HEK293 (cell line): ENCODE results near the gene RASGRP1.

ENCODE experiments used
- HOXA7 ChIP-seq: sonication (generic); formaldehyde crosslinking; IDR thresholded peaks from 2 replicates; pipeline ENCODE4 v1.8.1; 2022; ENCODE audit warnings: missing genetic modification reagents, borderline replicate concordance
- KLF10 ChIP-seq: fragments of 450-650 bp; IDR thresholded peaks from 2 replicates; pipeline ENCODE4 v1.5.1; 2018; ENCODE audit warnings: missing biosample characterization, mild to moderate bottlenecking, missing genetic modification characterization
- YY1 ChIP-seq: fragments of 450-650 bp; formaldehyde crosslinking; IDR thresholded peaks from 2 replicates; pipeline ENCODE4 v1.5.1; 2018; ENCODE audit warnings: missing biosample characterization, missing genetic modification characterization
- ZBTB1 ChIP-seq: fragments of 450-650 bp; formaldehyde crosslinking; IDR thresholded peaks from 2 replicates; pipeline ENCODE4 v1.5.1; 2016; ENCODE audit warnings: missing biosample characterization, missing genetic modification characterization
- ZBTB8A ChIP-seq: fragments of 450-650 bp; formaldehyde crosslinking; IDR thresholded peaks from 2 replicates; pipeline ENCODE4 v1.5.1; 2016; ENCODE audit warnings: missing biosample characterization, missing genetic modification characterization
- ZFP37 ChIP-seq: fragments of 450-650 bp; formaldehyde crosslinking; IDR thresholded peaks from 2 replicates; pipeline ENCODE4 v1.5.1; 2016; ENCODE audit warnings: missing biosample characterization, missing genetic modification characterization
- ZNF132 ChIP-seq: fragments of 450-650 bp; formaldehyde crosslinking; IDR thresholded peaks from 2 replicates; pipeline ENCODE4 v1.5.1; 2017; ENCODE audit warnings: missing biosample characterization, missing genetic modification characterization, borderline replicate concordance
- ZNF19 ChIP-seq: fragments of 450-650 bp; formaldehyde crosslinking; IDR thresholded peaks from 2 replicates; pipeline ENCODE4; 2016; ENCODE audit warnings: missing biosample characterization, missing genetic modification characterization, low read depth
- ZNF221 ChIP-seq: fragments of 450-650 bp; formaldehyde crosslinking; IDR thresholded peaks from 2 replicates; pipeline ENCODE4 v1.5.1; 2017; ENCODE audit warnings: missing biosample characterization, missing genetic modification characterization, borderline replicate concordance
- ZNF23 ChIP-seq: fragments of 450-650 bp; formaldehyde crosslinking; IDR thresholded peaks from 2 replicates; pipeline ENCODE4 v1.5.1; 2016; ENCODE audit warnings: missing biosample characterization, missing genetic modification characterization, borderline replicate concordance
- ZNF354C ChIP-seq: fragments of 450-650 bp; formaldehyde crosslinking; IDR thresholded peaks from 2 replicates; pipeline ENCODE4 v1.5.1; 2016; ENCODE audit warnings: missing biosample characterization, missing genetic modification characterization, low read depth, borderline replicate concordance
- ZNF473 ChIP-seq: fragments of 450-650 bp; formaldehyde crosslinking; IDR thresholded peaks from 2 replicates; pipeline ENCODE4 v1.5.1; 2017; ENCODE audit warnings: missing biosample characterization, missing genetic modification characterization
- ZNF555 ChIP-seq: fragments of 450-650 bp; formaldehyde crosslinking; conservative IDR thresholded peaks from 2 replicates; pipeline ENCODE4 v1.5.1; 2017; ENCODE audit warnings: missing biosample characterization, mild to moderate bottlenecking, missing genetic modification characterization, inconsistent platforms
- ZNF571 ChIP-seq: fragments of 450-650 bp; formaldehyde crosslinking; IDR thresholded peaks from 2 replicates; pipeline ENCODE4 v1.5.0; 2017; ENCODE audit warnings: missing biosample characterization, missing genetic modification characterization
- ZNF623 ChIP-seq: fragments of 450-650 bp; formaldehyde crosslinking; IDR thresholded peaks from 2 replicates; pipeline ENCODE4 v1.5.1; 2016; ENCODE audit warnings: missing biosample characterization, missing genetic modification characterization
- ZNF626 ChIP-seq: fragments of 450-650 bp; sonication (Bioruptor Pico); formaldehyde crosslinking; IDR thresholded peaks from 2 replicates; pipeline ENCODE4 v1.5.1; 2018; ENCODE audit warnings: missing biosample characterization, missing genetic modification characterization, inconsistent platforms
- ZNF830 ChIP-seq: fragments of 450-650 bp; IDR thresholded peaks from 2 replicates; pipeline ENCODE4 v1.5.0; 2018; ENCODE audit warnings: missing biosample characterization, missing genetic modification characterization, low read depth, mild to moderate bottlenecking, moderate library complexity
- TF ChIP-seq, protein P1 (sequence below): fragments of 450-650 bp; formaldehyde crosslinking; IDR thresholded peaks from 2 replicates; pipeline ENCODE4 v1.5.1; 2017; ENCODE audit warnings: missing biosample characterization, missing genetic modification characterization
- TF ChIP-seq, protein P2 (sequence below): fragments of 450-650 bp; formaldehyde crosslinking; IDR thresholded peaks from 2 replicates; pipeline ENCODE4 v1.5.1; 2016; ENCODE audit warnings: missing biosample characterization, missing genetic modification characterization
- TF ChIP-seq, protein P3 (sequence below): fragments of 450-650 bp; formaldehyde crosslinking; IDR thresholded peaks from 2 replicates; pipeline ENCODE4 v1.5.1; 2016; ENCODE audit warnings: missing biosample characterization, missing genetic modification characterization
- TF ChIP-seq, protein P4 (sequence below): fragments of 450-650 bp; formaldehyde crosslinking; IDR thresholded peaks from 2 replicates; pipeline ENCODE4 v1.5.1; 2016; ENCODE audit warnings: missing biosample characterization, missing genetic modification characterization
- TF ChIP-seq, protein P5 (sequence below): fragments of 450-650 bp; formaldehyde crosslinking; IDR thresholded peaks from 2 replicates; pipeline ENCODE4 v1.5.1; 2017; ENCODE audit warnings: missing biosample characterization, missing genetic modification characterization
- TF ChIP-seq, protein P6 (sequence below): fragments of 450-650 bp; formaldehyde crosslinking; IDR thresholded peaks from 2 replicates; pipeline ENCODE4 v1.5.1; 2016; ENCODE audit warnings: missing biosample characterization, missing genetic modification characterization
- TF ChIP-seq, protein P7 (sequence below): IDR thresholded peaks from 2 replicates; pipeline ENCODE4 v1.6.1; 2011; ENCODE audit warnings: mild to moderate bottlenecking, low read depth, low read length, borderline replicate concordance

Gene RASGRP1

DNA sequence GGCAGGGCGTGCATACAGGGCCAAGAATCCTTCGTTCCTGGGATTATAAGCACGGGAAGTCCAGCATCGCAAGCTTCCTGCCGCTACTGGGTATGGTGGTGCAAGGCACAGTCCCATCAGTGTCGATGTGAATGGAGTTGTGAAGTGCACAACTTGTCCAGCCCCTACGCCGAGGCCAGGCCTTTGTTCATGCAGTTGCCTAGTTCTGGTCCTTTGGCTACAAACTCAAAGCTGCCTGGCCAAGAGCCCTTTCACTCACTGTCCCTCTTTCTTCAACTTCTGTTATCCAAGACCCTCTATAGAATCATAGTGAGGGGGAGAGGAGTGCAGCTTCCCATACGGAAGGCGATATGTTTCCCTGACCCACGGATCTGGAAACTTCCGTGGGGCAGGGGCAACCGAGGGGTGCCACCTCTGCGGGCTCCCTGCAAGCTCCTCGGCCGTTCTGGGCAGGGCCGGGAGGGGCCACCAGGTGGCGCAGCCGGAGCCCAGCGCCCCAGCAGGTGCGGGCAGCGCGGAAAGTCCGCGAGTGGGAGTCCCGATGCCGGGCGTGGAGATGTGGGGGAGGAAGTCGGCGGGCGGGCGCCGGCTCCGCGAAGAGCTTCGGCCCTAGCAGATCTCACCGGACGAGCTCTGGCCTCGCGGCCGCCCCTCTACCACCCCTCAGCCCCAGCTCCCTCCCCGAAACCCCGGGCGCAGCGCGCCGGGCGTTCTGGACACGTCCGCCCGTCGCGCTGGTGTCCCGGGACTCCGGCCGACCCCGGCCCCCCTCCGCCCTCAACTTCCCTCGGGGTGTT is 693 bp downstream of the RASGRP1 start (continued):
- no peak for TF ChIP-seq ZNF623 (tag by site-specific recombination)
- TF ChIP-seq ZNF23 = no peak
- no peak for TF ChIP-seq ZNF354C (tag by site-specific recombination)
- TF ChIP-seq ZNF830 (tag by site-specific recombination) = no peak
- TF ChIP-seq, protein P1, sequence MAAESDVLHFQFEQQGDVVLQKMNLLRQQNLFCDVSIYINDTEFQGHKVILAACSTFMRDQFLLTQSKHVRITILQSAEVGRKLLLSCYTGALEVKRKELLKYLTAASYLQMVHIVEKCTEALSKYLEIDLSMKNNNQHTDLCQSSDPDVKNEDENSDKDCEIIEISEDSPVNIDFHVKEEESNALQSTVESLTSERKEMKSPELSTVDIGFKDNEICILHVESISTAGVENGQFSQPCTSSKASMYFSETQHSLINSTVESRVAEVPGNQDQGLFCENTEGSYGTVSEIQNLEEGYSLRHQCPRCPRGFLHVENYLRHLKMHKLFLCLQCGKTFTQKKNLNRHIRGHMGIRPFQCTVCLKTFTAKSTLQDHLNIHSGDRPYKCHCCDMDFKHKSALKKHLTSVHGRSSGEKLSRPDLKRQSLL (tag by site-specific recombination) = no peak
- no peak for TF ChIP-seq ZBTB1 (tag by site-specific recombination)
- peak; percentile 86 for TF ChIP-seq ZBTB8A (tag by site-specific recombination)
- TF ChIP-seq, protein P2, sequence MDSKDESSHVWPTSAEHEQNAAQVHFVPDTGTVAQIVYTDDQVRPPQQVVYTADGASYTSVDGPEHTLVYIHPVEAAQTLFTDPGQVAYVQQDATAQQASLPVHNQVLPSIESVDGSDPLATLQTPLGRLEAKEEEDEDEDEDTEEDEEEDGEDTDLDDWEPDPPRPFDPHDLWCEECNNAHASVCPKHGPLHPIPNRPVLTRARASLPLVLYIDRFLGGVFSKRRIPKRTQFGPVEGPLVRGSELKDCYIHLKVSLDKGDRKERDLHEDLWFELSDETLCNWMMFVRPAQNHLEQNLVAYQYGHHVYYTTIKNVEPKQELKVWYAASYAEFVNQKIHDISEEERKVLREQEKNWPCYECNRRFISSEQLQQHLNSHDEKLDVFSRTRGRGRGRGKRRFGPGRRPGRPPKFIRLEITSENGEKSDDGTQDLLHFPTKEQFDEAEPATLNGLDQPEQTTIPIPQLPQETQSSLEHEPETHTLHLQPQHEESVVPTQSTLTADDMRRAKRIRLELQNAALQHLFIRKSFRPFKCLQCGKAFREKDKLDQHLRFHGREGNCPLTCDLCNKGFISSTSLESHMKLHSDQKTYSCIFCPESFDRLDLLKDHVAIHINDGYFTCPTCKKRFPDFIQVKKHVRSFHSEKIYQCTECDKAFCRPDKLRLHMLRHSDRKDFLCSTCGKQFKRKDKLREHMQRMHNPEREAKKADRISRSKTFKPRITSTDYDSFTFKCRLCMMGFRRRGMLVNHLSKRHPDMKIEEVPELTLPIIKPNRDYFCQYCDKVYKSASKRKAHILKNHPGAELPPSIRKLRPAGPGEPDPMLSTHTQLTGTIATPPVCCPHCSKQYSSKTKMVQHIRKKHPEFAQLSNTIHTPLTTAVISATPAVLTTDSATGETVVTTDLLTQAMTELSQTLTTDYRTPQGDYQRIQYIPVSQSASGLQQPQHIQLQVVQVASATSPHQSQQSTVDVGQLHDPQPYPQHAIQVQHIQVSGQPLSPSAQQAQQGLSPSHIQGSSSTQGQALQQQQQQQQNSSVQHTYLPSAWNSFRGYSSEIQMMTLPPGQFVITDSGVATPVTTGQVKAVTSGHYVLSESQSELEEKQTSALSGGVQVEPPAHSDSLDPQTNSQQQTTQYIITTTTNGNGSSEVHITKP (tag by site-specific recombination) = no peak
- no peak for TF ChIP-seq ZNF473 (tag by site-specific recombination)
- no peak for TF ChIP-seq KLF10
- TF ChIP-seq, protein P3, sequence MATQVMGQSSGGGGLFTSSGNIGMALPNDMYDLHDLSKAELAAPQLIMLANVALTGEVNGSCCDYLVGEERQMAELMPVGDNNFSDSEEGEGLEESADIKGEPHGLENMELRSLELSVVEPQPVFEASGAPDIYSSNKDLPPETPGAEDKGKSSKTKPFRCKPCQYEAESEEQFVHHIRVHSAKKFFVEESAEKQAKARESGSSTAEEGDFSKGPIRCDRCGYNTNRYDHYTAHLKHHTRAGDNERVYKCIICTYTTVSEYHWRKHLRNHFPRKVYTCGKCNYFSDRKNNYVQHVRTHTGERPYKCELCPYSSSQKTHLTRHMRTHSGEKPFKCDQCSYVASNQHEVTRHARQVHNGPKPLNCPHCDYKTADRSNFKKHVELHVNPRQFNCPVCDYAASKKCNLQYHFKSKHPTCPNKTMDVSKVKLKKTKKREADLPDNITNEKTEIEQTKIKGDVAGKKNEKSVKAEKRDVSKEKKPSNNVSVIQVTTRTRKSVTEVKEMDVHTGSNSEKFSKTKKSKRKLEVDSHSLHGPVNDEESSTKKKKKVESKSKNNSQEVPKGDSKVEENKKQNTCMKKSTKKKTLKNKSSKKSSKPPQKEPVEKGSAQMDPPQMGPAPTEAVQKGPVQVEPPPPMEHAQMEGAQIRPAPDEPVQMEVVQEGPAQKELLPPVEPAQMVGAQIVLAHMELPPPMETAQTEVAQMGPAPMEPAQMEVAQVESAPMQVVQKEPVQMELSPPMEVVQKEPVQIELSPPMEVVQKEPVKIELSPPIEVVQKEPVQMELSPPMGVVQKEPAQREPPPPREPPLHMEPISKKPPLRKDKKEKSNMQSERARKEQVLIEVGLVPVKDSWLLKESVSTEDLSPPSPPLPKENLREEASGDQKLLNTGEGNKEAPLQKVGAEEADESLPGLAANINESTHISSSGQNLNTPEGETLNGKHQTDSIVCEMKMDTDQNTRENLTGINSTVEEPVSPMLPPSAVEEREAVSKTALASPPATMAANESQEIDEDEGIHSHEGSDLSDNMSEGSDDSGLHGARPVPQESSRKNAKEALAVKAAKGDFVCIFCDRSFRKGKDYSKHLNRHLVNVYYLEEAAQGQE (tag by site-specific recombination) = no peak
- no peak for TF ChIP-seq ZNF221 (tag by site-specific recombination)
- no peak for TF ChIP-seq YY1 (tag by site-specific recombination)
- TF ChIP-seq ZFP37 = no peak
- no peak for TF ChIP-seq ZNF132 (tag by site-specific recombination)
- TF ChIP-seq ZNF555 (tag by site-specific recombination) = no peak
- no peak for TF ChIP-seq ZNF19 (tag by site-specific recombination)
- no peak for TF ChIP-seq ZNF571 (tag by site-specific recombination)
- TF ChIP-seq, protein P4, sequence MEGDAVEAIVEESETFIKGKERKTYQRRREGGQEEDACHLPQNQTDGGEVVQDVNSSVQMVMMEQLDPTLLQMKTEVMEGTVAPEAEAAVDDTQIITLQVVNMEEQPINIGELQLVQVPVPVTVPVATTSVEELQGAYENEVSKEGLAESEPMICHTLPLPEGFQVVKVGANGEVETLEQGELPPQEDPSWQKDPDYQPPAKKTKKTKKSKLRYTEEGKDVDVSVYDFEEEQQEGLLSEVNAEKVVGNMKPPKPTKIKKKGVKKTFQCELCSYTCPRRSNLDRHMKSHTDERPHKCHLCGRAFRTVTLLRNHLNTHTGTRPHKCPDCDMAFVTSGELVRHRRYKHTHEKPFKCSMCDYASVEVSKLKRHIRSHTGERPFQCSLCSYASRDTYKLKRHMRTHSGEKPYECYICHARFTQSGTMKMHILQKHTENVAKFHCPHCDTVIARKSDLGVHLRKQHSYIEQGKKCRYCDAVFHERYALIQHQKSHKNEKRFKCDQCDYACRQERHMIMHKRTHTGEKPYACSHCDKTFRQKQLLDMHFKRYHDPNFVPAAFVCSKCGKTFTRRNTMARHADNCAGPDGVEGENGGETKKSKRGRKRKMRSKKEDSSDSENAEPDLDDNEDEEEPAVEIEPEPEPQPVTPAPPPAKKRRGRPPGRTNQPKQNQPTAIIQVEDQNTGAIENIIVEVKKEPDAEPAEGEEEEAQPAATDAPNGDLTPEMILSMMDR = peak; percentile 84
- no peak for TF ChIP-seq HOXA7 (CRISPR knock-in tag)
- TF ChIP-seq, protein P5, sequence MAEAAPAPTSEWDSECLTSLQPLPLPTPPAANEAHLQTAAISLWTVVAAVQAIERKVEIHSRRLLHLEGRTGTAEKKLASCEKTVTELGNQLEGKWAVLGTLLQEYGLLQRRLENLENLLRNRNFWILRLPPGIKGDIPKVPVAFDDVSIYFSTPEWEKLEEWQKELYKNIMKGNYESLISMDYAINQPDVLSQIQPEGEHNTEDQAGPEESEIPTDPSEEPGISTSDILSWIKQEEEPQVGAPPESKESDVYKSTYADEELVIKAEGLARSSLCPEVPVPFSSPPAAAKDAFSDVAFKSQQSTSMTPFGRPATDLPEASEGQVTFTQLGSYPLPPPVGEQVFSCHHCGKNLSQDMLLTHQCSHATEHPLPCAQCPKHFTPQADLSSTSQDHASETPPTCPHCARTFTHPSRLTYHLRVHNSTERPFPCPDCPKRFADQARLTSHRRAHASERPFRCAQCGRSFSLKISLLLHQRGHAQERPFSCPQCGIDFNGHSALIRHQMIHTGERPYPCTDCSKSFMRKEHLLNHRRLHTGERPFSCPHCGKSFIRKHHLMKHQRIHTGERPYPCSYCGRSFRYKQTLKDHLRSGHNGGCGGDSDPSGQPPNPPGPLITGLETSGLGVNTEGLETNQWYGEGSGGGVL (tag by site-specific recombination) = no peak
- TF ChIP-seq, protein P6, sequence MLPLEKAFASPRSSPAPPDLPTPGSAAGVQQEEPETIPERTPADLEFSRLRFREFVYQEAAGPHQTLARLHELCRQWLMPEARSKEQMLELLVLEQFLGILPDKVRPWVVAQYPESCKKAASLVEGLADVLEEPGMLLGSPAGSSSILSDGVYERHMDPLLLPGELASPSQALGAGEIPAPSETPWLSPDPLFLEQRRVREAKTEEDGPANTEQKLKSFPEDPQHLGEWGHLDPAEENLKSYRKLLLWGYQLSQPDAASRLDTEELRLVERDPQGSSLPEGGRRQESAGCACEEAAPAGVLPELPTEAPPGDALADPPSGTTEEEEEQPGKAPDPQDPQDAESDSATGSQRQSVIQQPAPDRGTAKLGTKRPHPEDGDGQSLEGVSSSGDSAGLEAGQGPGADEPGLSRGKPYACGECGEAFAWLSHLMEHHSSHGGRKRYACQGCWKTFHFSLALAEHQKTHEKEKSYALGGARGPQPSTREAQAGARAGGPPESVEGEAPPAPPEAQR (tag by site-specific recombination) = no peak
- TF ChIP-seq, protein P7, sequence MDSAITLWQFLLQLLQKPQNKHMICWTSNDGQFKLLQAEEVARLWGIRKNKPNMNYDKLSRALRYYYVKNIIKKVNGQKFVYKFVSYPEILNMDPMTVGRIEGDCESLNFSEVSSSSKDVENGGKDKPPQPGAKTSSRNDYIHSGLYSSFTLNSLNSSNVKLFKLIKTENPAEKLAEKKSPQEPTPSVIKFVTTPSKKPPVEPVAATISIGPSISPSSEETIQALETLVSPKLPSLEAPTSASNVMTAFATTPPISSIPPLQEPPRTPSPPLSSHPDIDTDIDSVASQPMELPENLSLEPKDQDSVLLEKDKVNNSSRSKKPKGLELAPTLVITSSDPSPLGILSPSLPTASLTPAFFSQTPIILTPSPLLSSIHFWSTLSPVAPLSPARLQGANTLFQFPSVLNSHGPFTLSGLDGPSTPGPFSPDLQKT = no peak
- TF ChIP-seq ZNF626 (tag by site-specific recombination) = no peak
